Smooth muscle cell (in vitro differentiated cells): ENCODE results near the gene NFATC3. TPM values are rescaled to one million over a fixed set of nuclear protein-coding genes. Genes with fewer than 3 reads are reported as not detected.

Source experiments
- DNase-seq: peaks from one replicate; lab custom pipeline; 2025; ENCODE audit not compliant: unreplicated experiment; lab: John Stamatoyannopoulos, UW
- H2AFZ ChIP-seq: fragments of 200-600 bp; sonication (generic); 2 replicates; pipeline ENCODE4 v1.6.0; 2016; ENCODE audit warnings: antibody characterized with exemption, low read depth, mild to moderate bottlenecking
- H3F3A ChIP-seq: fragments of 200-600 bp; sonication (generic); 2 replicates; pipeline ENCODE4 v1.6.0; 2017; ENCODE audit warnings: antibody characterized with exemption, low read depth
- H3K27ac ChIP-seq: fragments of 200-600 bp; sonication (generic); 2 replicates; pipeline ENCODE4 v1.5.1; 2016; ENCODE audit warnings: low read depth, mild to moderate bottlenecking
- H3K27me3 ChIP-seq: fragments of 200-600 bp; sonication (generic); 2 replicates; pipeline ENCODE4 v1.6.1; 2016; ENCODE audit warnings: low read depth, mild to moderate bottlenecking
- H3K36me3 ChIP-seq: fragments of 200-600 bp; sonication (generic); 2 replicates; pipeline ENCODE4 v1.5.1; 2016; ENCODE audit warnings: low read depth
- H3K4me1 ChIP-seq: fragments of 200-600 bp; sonication (generic); 2 replicates; pipeline ENCODE4 v1.5.1; 2016; ENCODE audit warnings: low read depth
- H3K4me2 ChIP-seq: fragments of 200-600 bp; sonication (generic); 2 replicates; pipeline ENCODE4 v1.6.0; 2016; ENCODE audit warnings: mild to moderate bottlenecking
- H3K4me3 ChIP-seq: fragments of 200-600 bp; sonication (generic); 2 replicates; pipeline ENCODE4 v1.5.1; 2016; ENCODE audit warnings: mild to moderate bottlenecking
- H3K79me2 ChIP-seq: fragments of 200-600 bp; sonication (generic); 2 replicates; pipeline ENCODE4 v1.6.0; 2016; ENCODE audit warnings: low read depth, mild to moderate bottlenecking
- H3K9ac ChIP-seq: fragments of 200-600 bp; sonication (generic); 2 replicates; pipeline ENCODE4 v1.6.0; 2016; ENCODE audit warnings: low read depth
- H3K9me3 ChIP-seq: fragments of 200-600 bp; sonication (generic); replicated peaks from 2 replicates; pipeline ENCODE4 v1.5.1; 2016; ENCODE audit warnings: low read depth
- H4K20me1 ChIP-seq: fragments of 200-600 bp; sonication (generic); 2 replicates; pipeline ENCODE4 v1.6.0; 2016; ENCODE audit warnings: low read depth
- WGBS: methylation state at CpG from one replicate; pipeline ENCODE4 v1.1.7; 2016; ENCODE audit warnings: low lambda C conversion rate; 5-methylcytosine and 5-hydroxymethylcytosine counted together
- polyA plus RNA-seq: library from polyadenylated mRNA; unstranded; fragments of >200 nt; fragmentation: Nextera tagmentation; extraction: Ambion mirVana; gene quantifications from 2 replicates; pipeline ENCODE4 v1.2.1, GENCODE V29; 2016
- total RNA-seq: library from RNA; depleted of rRNA; stranded (reverse); fragments of >200 nt; gene quantifications from 2 replicates; pipeline ENCODE4 v1.2.3, GENCODE V29; 2014
- TF ChIP-seq, protein P1 (sequence below): fragments of 200-600 bp; sonication (generic); IDR thresholded peaks from 2 replicates; pipeline ENCODE4 v1.5.1; 2017; ENCODE audit warnings: borderline replicate concordance, mild to moderate bottlenecking, antibody characterized with exemption; ENCODE audit not compliant: insufficient read depth, poor library complexity, severe bottlenecking

The NFATC3 gene
- total and polyA plus RNA-seq, 2 experiments from 2014 or later: 14.7 to 30.2 TPM

DNA sequence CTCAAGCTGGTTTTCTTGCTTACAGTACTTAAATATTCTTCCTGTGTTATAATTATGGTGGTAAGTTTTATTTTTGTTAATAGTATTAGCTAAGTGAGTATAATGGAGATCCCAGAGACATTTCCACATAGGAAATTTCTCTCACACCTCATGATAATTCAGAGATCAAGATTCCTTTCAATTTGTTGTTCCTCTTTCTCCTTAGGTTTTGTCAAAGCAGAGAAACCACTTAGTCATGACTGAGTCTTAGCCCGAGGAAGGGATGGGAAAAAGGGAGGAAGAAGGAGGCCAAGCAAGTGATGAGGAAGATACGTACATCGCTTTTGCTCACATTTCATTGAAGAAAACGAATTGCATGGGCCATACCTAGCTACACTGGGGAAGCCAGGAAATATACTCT lies 132.3 kb downstream of the NFATC3 start:
- H4K20me1 ChIP-seq: peaks cover 3% of the 10 kb centered on the region
- 93% methylated on average over 4 of the region's 4 CpGs for WGBS
- H3F3A ChIP-seq: no peaks in the 10 kb centered on the region
- no peak for DNase-seq
- no peaks in the 10 kb centered on the region for H3K9me3 ChIP-seq
- TF ChIP-seq, protein P1, sequence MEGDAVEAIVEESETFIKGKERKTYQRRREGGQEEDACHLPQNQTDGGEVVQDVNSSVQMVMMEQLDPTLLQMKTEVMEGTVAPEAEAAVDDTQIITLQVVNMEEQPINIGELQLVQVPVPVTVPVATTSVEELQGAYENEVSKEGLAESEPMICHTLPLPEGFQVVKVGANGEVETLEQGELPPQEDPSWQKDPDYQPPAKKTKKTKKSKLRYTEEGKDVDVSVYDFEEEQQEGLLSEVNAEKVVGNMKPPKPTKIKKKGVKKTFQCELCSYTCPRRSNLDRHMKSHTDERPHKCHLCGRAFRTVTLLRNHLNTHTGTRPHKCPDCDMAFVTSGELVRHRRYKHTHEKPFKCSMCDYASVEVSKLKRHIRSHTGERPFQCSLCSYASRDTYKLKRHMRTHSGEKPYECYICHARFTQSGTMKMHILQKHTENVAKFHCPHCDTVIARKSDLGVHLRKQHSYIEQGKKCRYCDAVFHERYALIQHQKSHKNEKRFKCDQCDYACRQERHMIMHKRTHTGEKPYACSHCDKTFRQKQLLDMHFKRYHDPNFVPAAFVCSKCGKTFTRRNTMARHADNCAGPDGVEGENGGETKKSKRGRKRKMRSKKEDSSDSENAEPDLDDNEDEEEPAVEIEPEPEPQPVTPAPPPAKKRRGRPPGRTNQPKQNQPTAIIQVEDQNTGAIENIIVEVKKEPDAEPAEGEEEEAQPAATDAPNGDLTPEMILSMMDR: no peak
- no peak overlapping the region for H3K27ac ChIP-seq
- no peaks in the 10 kb centered on the region for H3K79me2 ChIP-seq
- no peak overlapping the region for H3K4me2 ChIP-seq
- H3K4me1 ChIP-seq: no peaks in the 10 kb centered on the region
- no peaks in the 10 kb centered on the region for H3K36me3 ChIP-seq
- no peak overlapping the region for H3K4me3 ChIP-seq
- no peak overlapping the region for H2AFZ ChIP-seq
- no peaks in the 10 kb centered on the region for H3K27me3 ChIP-seq
- H3K9ac ChIP-seq: no peak overlapping the region

DNA sequence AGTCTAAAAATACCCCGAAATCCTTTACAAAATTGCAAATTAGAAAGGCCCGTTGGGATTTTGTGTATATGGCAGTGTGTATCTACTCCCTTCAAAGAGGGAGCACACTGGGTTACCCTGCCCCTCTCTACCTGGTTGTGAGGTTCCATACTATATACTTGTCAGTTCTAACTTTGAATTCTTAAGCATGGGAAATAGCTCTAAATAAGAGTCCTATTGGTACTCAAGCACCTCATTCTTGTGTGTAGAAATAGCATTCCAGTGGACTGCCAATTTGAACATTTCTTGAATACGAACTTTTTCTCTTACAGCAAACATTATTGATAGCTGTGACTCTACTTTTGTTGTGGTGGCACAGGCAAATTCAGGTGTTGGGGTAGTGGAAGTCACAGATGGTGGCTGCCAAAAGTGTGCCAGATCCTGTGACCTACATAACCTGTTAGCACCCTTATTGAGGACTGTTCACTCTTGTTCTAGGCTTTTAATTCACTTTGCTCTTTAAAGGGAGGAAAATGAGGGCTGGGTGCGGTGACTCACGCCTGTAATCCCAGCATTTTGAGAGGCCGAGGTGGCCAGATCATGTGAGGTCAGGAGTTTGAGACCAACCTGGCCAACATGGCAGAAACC lies 134.7 kb downstream of the NFATC3 start:
- H3K4me2 ChIP-seq: no peak overlapping the region
- 89% methylated on average over 6 of the region's 6 CpGs for WGBS
- no peak for DNase-seq
- TF ChIP-seq, protein P1: no peak
- no peaks in the 10 kb centered on the region for H3K4me1 ChIP-seq
- no peak overlapping the region for H3K4me3 ChIP-seq
- H3K27me3 ChIP-seq: no peaks in the 10 kb centered on the region
- H3K9ac ChIP-seq: no peak overlapping the region
- H3K9me3 ChIP-seq: no peaks in the 10 kb centered on the region
- H3K79me2 ChIP-seq: no peaks in the 10 kb centered on the region
- H2AFZ ChIP-seq: no peak overlapping the region
- no peaks in the 10 kb centered on the region for H4K20me1 ChIP-seq
- no peak overlapping the region for H3K27ac ChIP-seq
- H3F3A ChIP-seq: no peaks in the 10 kb centered on the region
- no peaks in the 10 kb centered on the region for H3K36me3 ChIP-seq

DNA sequence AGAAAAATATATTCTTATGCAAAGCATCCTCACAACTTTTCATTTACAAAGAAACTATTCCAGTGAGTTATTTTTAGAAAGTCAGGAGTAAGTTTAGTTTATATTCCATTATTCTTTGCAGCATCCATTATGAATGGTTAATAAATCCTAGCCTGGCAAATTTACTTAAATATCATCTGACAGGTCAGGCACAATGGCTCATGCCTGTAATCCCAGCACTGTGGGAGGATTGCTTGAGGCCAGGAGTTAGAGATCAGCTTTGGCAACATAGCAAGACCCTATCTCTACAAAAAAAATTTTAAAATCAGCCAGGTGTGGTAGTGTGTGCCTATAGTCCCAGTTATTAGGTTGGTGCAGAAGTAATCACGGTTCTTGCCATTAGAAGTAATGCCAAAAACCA lies 137.9 kb downstream of the NFATC3 start:
- DNase-seq: no peak
- H4K20me1 ChIP-seq: peaks cover 11% of the 10 kb centered on the region
- peaks cover 5% of the 10 kb centered on the region for H3F3A ChIP-seq
- TF ChIP-seq, protein P1: no peak
- no peak overlapping the region for H3K4me3 ChIP-seq
- H3K79me2 ChIP-seq: no peaks in the 10 kb centered on the region
- no peak overlapping the region for H3K4me2 ChIP-seq
- no peak overlapping the region for H2AFZ ChIP-seq
- no peaks in the 10 kb centered on the region for H3K36me3 ChIP-seq
- no peaks in the 10 kb centered on the region for H3K4me1 ChIP-seq
- no peak overlapping the region for H3K9ac ChIP-seq
- no peaks in the 10 kb centered on the region for H3K9me3 ChIP-seq
- no peak overlapping the region for H3K27ac ChIP-seq
- H3K27me3 ChIP-seq: no peaks in the 10 kb centered on the region
- 96% methylated on average over 1 of the region's 1 CpG for WGBS

DNA sequence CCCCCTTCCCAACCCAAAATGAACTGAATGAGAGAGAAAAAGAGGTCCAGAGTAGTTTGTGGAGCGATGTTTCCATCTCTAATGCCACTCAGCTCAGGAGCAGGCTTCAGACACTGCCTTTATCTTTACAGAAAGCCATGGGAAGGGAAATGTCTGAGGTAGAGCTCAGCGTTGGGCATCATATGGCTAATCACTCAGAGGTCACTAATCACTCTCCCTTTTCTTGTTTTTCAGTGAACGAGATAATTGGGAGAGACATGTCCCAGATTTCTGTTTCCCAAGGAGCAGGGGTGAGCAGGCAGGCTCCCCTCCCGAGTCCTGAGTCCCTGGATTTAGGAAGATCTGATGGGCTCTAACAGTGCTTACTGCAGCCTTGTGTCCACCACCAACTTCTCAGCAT lies 140.9 kb downstream of the NFATC3 start:
- H4K20me1 ChIP-seq: peaks cover 19% of the 10 kb centered on the region
- H2AFZ ChIP-seq: no peak overlapping the region
- H3K4me1 ChIP-seq: no peaks in the 10 kb centered on the region
- H3K36me3 ChIP-seq: no peaks in the 10 kb centered on the region
- H3K4me2 ChIP-seq: no peak overlapping the region
- 60% methylated on average over 4 of the region's 4 CpGs for WGBS
- no peaks in the 10 kb centered on the region for H3K27me3 ChIP-seq
- DNase-seq: no peak
- peaks cover 5% of the 10 kb centered on the region for H3F3A ChIP-seq
- H3K27ac ChIP-seq: no peak overlapping the region
- H3K4me3 ChIP-seq: no peak overlapping the region
- H3K9me3 ChIP-seq: no peaks in the 10 kb centered on the region
- TF ChIP-seq, protein P1: no peak
- no peak overlapping the region for H3K9ac ChIP-seq
- no peaks in the 10 kb centered on the region for H3K79me2 ChIP-seq
